Testis (tissue), 2 donors: ENCODE measurements around the gene CDH23.

Source experiments
- POLR2A ChIP-seq: fragments of 450-650 bp; IDR thresholded peaks from one replicate; pipeline ENCODE4 v1.6.1; 2017; ENCODE audit warnings: antibody characterized with exemption, mild to moderate bottlenecking, moderate library complexity
- TF ChIP-seq, protein P1 (sequence below), 3 experiments: fragments of 450-650 bp in 2 of 3; fragments of 200-600 bp in 1 of 3; sonication (generic) in 1 of 3; IDR thresholded peaks; one replicate each; pipeline ENCODE4 v1.5.1; 2016 to 2019; ENCODE audit warnings: antibody characterized with exemption in 3 of 3, mild to moderate bottlenecking in 2 of 3, moderate library complexity in 1 of 3

DNA sequence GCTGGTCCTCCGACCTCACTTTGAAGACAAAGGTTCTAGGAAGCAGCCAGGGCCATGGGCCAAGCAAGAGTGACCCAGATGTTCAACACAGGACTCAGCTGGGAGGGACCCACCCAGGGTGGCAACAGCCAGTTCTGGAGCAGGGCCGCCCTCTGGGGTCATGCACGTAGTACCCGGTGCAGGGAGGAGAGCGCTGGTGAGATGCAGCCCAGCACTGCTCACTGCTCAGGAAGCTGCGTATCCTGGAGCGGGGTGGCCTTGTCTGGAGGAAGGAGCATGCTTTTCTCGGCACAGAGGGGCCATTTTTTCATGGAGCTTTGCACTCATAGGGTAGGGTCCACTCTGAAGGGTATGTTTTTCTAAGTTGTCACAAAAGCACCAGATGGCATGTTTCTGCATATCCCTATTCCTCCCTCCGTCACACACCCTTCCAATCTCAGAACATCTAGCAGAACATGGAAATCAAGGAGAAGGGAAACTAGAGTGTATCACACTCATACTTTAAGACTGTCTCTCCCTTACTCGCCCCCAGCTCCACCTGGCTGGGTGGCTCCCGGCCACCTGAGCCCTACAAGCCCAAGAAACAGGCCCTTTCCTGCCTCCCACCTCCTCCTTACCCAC, 132.6 kb downstream of the CDH23 start:
- TF ChIP-seq, protein P1, sequence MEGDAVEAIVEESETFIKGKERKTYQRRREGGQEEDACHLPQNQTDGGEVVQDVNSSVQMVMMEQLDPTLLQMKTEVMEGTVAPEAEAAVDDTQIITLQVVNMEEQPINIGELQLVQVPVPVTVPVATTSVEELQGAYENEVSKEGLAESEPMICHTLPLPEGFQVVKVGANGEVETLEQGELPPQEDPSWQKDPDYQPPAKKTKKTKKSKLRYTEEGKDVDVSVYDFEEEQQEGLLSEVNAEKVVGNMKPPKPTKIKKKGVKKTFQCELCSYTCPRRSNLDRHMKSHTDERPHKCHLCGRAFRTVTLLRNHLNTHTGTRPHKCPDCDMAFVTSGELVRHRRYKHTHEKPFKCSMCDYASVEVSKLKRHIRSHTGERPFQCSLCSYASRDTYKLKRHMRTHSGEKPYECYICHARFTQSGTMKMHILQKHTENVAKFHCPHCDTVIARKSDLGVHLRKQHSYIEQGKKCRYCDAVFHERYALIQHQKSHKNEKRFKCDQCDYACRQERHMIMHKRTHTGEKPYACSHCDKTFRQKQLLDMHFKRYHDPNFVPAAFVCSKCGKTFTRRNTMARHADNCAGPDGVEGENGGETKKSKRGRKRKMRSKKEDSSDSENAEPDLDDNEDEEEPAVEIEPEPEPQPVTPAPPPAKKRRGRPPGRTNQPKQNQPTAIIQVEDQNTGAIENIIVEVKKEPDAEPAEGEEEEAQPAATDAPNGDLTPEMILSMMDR (IDR thresholded peaks at IDR 0.05), result no peak
- no peak for TF ChIP-seq POLR2A
